ENCODE results near the gene TREM2. TPM values are rescaled to one million over a fixed set of nuclear protein-coding genes. Genes with fewer than 3 reads are reported as not detected.

Gene TREM2
- not detected in 5 replicates for total RNA-seq (2022; extraction: Qiagen RNA extraction; ENCODE audit: low read depth)

GRCh38 chr6:41162687-41163418, at the start of gene TREM2:
TREM2 (minus strand) TSS chr6:41163116; CDS start chr6:41163082, 34 bp downstream.

GRCh38 chr6:41200901-41201763, 38.2 kb upstream of the TREM2 start, which contains the start of gene TREML2:
TREML2 (minus strand) TSS chr6:41201149; CDS start chr6:41201008, 141 bp downstream.

GRCh38 chr6:41153992-41154625, 8.8 kb downstream of the TREM2 start, which contains the start of gene TREML1:
TREML1 (minus strand) TSS chr6:41154347; CDS start chr6:41154288, 59 bp downstream.

Other genes with a start within 250 kb of the TREM2 start
- 0.25 to 0.57 TPM (median 0.48 TPM) in 5 replicates for gene UNC5CL, start 123.9 kb downstream of the TREM2 start, total RNA-seq (2022; extraction: Qiagen RNA extraction; ENCODE audit: low read depth)
- not detected in 5 replicates for gene TSPO2, start 120.6 kb downstream of the TREM2 start, total RNA-seq (2022; extraction: Qiagen RNA extraction; ENCODE audit: low read depth)
- not detected in 5 replicates for gene APOBEC2, start 109.9 kb downstream of the TREM2 start, total RNA-seq (2022; extraction: Qiagen RNA extraction; ENCODE audit: low read depth)
- gene OARD1, start 90.8 kb downstream of the TREM2 start, total RNA-seq (2022; extraction: Qiagen RNA extraction; ENCODE audit: low read depth) = 18.8 to 21.9 TPM (median 19.9 TPM) in 5 replicates
- gene NFYA, start 90.1 kb downstream of the TREM2 start, total RNA-seq (2022; extraction: Qiagen RNA extraction; ENCODE audit: low read depth) = 10.0 to 14.7 TPM (median 14.0 TPM) in 5 replicates
- not detected in 5 replicates for gene TREML1, start 8.8 kb downstream of the TREM2 start, total RNA-seq (2022; extraction: Qiagen RNA extraction; ENCODE audit: low read depth)
- gene TREML2, start 38.0 kb upstream of the TREM2 start, total RNA-seq (2022; extraction: Qiagen RNA extraction; ENCODE audit: low read depth) = not detected in 5 replicates
- gene TREML4, start 65.2 kb upstream of the TREM2 start, total RNA-seq (2022; extraction: Qiagen RNA extraction; ENCODE audit: low read depth) = not detected in 5 replicates
- 0.36 to 0.58 TPM in 2 of 5 replicates, not detected in the others for gene TREM1, start 123.6 kb upstream of the TREM2 start, total RNA-seq (2022; extraction: Qiagen RNA extraction; ENCODE audit: low read depth)
- not detected in 5 replicates for gene NCR2, start 172.5 kb upstream of the TREM2 start, total RNA-seq (2022; extraction: Qiagen RNA extraction; ENCODE audit: low read depth)

All from A549 treated with ZK216348 at 1 μM for 4 hours (cell line).